HEK293 (cell line): Measurements from ENCODE around the gene MYO9B.

Source experiments
- KLF1 ChIP-seq: fragments of 450-650 bp; formaldehyde crosslinking; IDR thresholded peaks from 2 replicates; pipeline ENCODE4 v1.5.1; 2016; ENCODE audit warnings: missing biosample characterization, missing genetic modification characterization
- KLF9 ChIP-seq: fragments of 450-650 bp; formaldehyde crosslinking; IDR thresholded peaks from 2 replicates; pipeline ENCODE4 v1.5.1; 2016; ENCODE audit warnings: missing biosample characterization, missing genetic modification characterization, low read depth
- MZF1 ChIP-seq: fragments of 450-650 bp; formaldehyde crosslinking; IDR thresholded peaks from 2 replicates; pipeline ENCODE4 v1.5.1; 2017; ENCODE audit warnings: missing biosample characterization, missing genetic modification characterization, borderline replicate concordance
- ZFHX2 ChIP-seq: fragments of 450-650 bp; formaldehyde crosslinking; conservative IDR thresholded peaks from 2 replicates; pipeline ENCODE4 v1.5.1; 2016; ENCODE audit warnings: missing biosample characterization, missing genetic modification characterization
- ZNF221 ChIP-seq: fragments of 450-650 bp; formaldehyde crosslinking; IDR thresholded peaks from 2 replicates; pipeline ENCODE4 v1.5.1; 2017; ENCODE audit warnings: missing biosample characterization, missing genetic modification characterization, borderline replicate concordance
- ZNF23 ChIP-seq: fragments of 450-650 bp; formaldehyde crosslinking; IDR thresholded peaks from 2 replicates; pipeline ENCODE4 v1.5.1; 2016; ENCODE audit warnings: missing biosample characterization, missing genetic modification characterization, borderline replicate concordance
- ZNF24 ChIP-seq: fragments of 450-650 bp; formaldehyde crosslinking; IDR thresholded peaks from 2 replicates; pipeline ENCODE4 v1.5.1; 2016; ENCODE audit warnings: missing biosample characterization, missing genetic modification characterization
- ZNF324 ChIP-seq: fragments of 450-650 bp; formaldehyde crosslinking; IDR thresholded peaks from 2 replicates; pipeline ENCODE4 v1.5.1; 2016; ENCODE audit warnings: missing biosample characterization, missing genetic modification characterization
- ZNF341 ChIP-seq: fragments of 450-650 bp; formaldehyde crosslinking; IDR thresholded peaks from 2 replicates; pipeline ENCODE4; 2016; ENCODE audit warnings: low read depth, missing biosample characterization, missing genetic modification characterization
- ZNF48 ChIP-seq: fragments of 450-650 bp; formaldehyde crosslinking; IDR thresholded peaks from 2 replicates; pipeline ENCODE4 v1.5.1; 2016; ENCODE audit warnings: missing biosample characterization, missing genetic modification characterization
- ZNF549 ChIP-seq: fragments of 450-650 bp; IDR thresholded peaks from 2 replicates; pipeline ENCODE4 v1.5.1; 2018; ENCODE audit warnings: missing biosample characterization, missing genetic modification characterization, mild to moderate bottlenecking, inconsistent platforms, moderate library complexity
- ZNF600 ChIP-seq: fragments of 450-650 bp; formaldehyde crosslinking; IDR thresholded peaks from 2 replicates; pipeline ENCODE4 v1.5.1; 2016; ENCODE audit warnings: missing biosample characterization, missing genetic modification characterization
- ZNF654 ChIP-seq: fragments of 450-650 bp; formaldehyde crosslinking; IDR thresholded peaks from 2 replicates; pipeline ENCODE4 v1.5.1; 2016; ENCODE audit warnings: low read depth, missing biosample characterization, missing genetic modification characterization
- ZNF76 ChIP-seq: fragments of 450-650 bp; formaldehyde crosslinking; IDR thresholded peaks from 2 replicates; pipeline ENCODE4; 2016; ENCODE audit warnings: low read depth, missing biosample characterization, missing genetic modification characterization, borderline replicate concordance
- ZNF785 ChIP-seq: fragments of 450-650 bp; formaldehyde crosslinking; IDR thresholded peaks from 2 replicates; pipeline ENCODE4 v1.5.1; 2016; ENCODE audit warnings: missing biosample characterization, missing genetic modification characterization
- ZSCAN30 ChIP-seq: fragments of 450-650 bp; IDR thresholded peaks from 2 replicates; pipeline ENCODE4 v1.5.1; 2018; ENCODE audit warnings: missing biosample characterization, mild to moderate bottlenecking, missing genetic modification characterization, moderate library complexity
- TF ChIP-seq, protein P1 (sequence below): fragments of 450-650 bp; formaldehyde crosslinking; IDR thresholded peaks from 2 replicates; pipeline ENCODE4 v1.5.1; 2016; ENCODE audit warnings: missing biosample characterization, missing genetic modification characterization
- TF ChIP-seq, protein P2 (sequence below): fragments of 450-650 bp; formaldehyde crosslinking; IDR thresholded peaks from 2 replicates; pipeline ENCODE4 v1.5.1; 2016; ENCODE audit warnings: missing biosample characterization, missing genetic modification characterization
- TF ChIP-seq, protein P3 (sequence below): fragments of 450-650 bp; formaldehyde crosslinking; IDR thresholded peaks from 2 replicates; pipeline ENCODE4 v1.5.1; 2016; ENCODE audit warnings: missing biosample characterization, missing genetic modification characterization
- TF ChIP-seq, protein P4 (sequence below): fragments of 450-650 bp; formaldehyde crosslinking; IDR thresholded peaks from 2 replicates; pipeline ENCODE4 v1.5.0; 2017; ENCODE audit warnings: missing biosample characterization, missing genetic modification characterization, borderline replicate concordance
- TF ChIP-seq, protein P5 (sequence below): fragments of 450-650 bp; IDR thresholded peaks from 2 replicates; pipeline ENCODE4 v1.5.1; 2018; ENCODE audit warnings: missing biosample characterization, mild to moderate bottlenecking, missing genetic modification characterization
- TF ChIP-seq, protein P6 (sequence below): fragments of 450-650 bp; formaldehyde crosslinking; IDR thresholded peaks from 2 replicates; pipeline ENCODE4 v1.5.1; 2016; ENCODE audit warnings: missing biosample characterization, missing genetic modification characterization
- TF ChIP-seq, protein P7 (sequence below): fragments of 450-650 bp; formaldehyde crosslinking; IDR thresholded peaks from 2 replicates; pipeline ENCODE4 v1.5.1; 2016; ENCODE audit warnings: missing biosample characterization, missing genetic modification characterization
- TF ChIP-seq, protein P8 (sequence below): fragments of 450-650 bp; formaldehyde crosslinking; IDR thresholded peaks from 2 replicates; pipeline ENCODE4 v1.5.1; 2016; ENCODE audit warnings: missing biosample characterization, missing genetic modification characterization

The MYO9B gene

DNA sequence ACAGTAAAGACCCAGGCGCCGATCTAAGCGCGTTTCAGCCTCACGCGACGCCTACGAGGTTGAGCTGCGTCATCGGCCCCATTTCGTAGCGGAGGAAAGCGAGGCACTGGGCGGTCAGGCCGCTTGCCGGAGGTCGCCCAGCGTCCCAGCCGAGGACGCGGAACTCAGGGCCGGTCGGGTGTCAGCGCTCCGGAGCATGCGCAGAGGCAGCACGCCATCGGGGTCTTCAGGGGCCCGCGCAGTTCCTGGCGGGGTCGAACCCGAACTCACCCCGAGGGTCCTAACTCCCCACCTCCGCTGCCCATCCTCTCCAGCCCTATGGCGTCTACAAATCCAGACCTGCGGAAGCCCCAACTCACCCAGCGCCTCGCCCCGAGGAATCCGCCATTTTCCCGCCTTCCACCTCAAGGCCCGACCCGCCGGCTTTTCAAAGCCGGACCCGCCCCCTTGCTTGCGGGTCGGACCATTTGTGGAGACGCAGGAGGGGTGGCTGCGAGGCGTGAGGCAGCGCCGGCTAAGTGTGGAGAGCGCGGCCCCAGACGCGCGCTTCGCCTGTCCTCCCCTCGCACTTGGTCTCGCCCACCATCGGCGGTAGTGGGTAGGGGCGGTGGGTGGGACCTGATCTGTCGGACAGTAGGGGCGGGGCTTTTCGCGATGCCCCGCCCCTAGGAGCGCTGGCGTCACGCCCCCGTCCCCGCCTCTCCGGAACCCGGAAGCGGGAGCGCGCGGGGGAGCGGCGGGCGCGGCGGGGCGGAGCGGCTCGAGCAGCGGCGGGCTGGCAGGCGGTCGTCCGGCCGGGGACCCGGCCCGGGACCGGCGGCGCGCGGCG is at the start of gene MYO9B, which contains the start of gene HAUS8 (continued):
- TF ChIP-seq, protein P1, sequence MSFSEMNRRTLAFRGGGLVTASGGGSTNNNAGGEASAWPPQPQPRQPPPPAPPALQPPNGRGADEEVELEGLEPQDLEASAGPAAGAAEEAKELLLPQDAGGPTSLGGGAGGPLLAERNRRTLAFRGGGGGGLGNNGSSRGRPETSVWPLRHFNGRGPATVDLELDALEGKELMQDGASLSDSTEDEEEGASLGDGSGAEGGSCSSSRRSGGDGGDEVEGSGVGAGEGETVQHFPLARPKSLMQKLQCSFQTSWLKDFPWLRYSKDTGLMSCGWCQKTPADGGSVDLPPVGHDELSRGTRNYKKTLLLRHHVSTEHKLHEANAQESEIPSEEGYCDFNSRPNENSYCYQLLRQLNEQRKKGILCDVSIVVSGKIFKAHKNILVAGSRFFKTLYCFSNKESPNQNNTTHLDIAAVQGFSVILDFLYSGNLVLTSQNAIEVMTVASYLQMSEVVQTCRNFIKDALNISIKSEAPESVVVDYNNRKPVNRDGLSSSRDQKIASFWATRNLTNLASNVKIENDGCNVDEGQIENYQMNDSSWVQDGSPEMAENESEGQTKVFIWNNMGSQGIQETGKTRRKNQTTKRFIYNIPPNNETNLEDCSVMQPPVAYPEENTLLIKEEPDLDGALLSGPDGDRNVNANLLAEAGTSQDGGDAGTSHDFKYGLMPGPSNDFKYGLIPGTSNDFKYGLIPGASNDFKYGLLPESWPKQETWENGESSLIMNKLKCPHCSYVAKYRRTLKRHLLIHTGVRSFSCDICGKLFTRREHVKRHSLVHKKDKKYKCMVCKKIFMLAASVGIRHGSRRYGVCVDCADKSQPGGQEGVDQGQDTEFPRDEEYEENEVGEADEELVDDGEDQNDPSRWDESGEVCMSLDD (tag by site-specific recombination), result peak; percentile 92
- peak; percentile 62; the same call in 1 of the 2 replicates for TF ChIP-seq ZNF600 (tag by site-specific recombination)
- peak; percentile 81 for TF ChIP-seq ZNF76 (tag by site-specific recombination)
- TF ChIP-seq KLF1 (tag by site-specific recombination), result peak; percentile 78
- TF ChIP-seq ZFHX2 (tag by site-specific recombination), result peak; percentile 86
- peak; percentile 93 for TF ChIP-seq ZNF324 (tag by site-specific recombination)
- TF ChIP-seq ZNF549 (tag by site-specific recombination), result no peak
- peak; percentile 97 for TF ChIP-seq KLF9
- TF ChIP-seq, protein P2, sequence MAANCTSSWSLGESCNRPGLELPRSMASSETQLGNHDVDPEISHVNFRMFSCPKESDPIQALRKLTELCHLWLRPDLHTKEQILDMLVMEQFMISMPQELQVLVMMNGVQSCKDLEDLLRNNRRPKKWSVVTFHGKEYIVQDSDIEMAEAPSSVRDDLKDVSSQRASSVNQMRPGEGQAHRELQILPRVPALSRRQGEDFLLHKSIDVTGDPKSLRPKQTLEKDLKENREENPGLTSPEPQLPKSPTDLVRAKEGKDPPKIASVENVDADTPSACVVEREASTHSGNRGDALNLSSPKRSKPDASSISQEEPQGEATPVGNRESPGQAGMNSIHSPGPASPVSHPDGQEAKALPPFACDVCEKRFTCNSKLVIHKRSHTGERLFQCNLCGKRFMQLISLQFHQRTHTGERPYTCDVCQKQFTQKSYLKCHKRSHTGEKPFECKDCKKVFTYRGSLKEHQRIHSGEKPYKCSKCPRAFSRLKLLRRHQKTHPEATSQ (tag by site-specific recombination), result peak; percentile 32; the same call in 1 of the 2 replicates
- no peak for TF ChIP-seq ZNF23 (tag by site-specific recombination)
- peak; percentile 77 for TF ChIP-seq ZSCAN30 (tag by site-specific recombination)
- TF ChIP-seq ZNF221, result 0 out of 2 replicates have a peak, but pooled peaks have one; percentile 18
- no peak for TF ChIP-seq ZNF48 (tag by site-specific recombination)
- peak; percentile 83 for TF ChIP-seq ZNF24 (tag by site-specific recombination)
- TF ChIP-seq, protein P3, sequence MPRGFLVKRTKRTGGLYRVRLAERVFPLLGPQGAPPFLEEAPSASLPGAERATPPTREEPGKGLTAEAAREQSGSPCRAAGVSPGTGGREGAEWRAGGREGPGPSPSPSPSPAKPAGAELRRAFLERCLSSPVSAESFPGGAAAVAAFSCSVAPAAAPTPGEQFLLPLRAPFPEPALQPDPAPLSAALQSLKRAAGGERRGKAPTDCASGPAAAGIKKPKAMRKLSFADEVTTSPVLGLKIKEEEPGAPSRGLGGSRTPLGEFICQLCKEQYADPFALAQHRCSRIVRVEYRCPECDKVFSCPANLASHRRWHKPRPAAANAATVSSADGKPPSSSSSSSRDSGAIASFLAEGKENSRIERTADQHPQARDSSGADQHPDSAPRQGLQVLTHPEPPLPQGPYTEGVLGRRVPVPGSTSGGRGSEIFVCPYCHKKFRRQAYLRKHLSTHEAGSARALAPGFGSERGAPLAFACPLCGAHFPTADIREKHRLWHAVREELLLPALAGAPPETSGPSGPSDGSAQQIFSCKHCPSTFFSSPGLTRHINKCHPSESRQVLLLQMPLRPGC (tag by site-specific recombination), result peak; percentile 89
- TF ChIP-seq, protein P4, sequence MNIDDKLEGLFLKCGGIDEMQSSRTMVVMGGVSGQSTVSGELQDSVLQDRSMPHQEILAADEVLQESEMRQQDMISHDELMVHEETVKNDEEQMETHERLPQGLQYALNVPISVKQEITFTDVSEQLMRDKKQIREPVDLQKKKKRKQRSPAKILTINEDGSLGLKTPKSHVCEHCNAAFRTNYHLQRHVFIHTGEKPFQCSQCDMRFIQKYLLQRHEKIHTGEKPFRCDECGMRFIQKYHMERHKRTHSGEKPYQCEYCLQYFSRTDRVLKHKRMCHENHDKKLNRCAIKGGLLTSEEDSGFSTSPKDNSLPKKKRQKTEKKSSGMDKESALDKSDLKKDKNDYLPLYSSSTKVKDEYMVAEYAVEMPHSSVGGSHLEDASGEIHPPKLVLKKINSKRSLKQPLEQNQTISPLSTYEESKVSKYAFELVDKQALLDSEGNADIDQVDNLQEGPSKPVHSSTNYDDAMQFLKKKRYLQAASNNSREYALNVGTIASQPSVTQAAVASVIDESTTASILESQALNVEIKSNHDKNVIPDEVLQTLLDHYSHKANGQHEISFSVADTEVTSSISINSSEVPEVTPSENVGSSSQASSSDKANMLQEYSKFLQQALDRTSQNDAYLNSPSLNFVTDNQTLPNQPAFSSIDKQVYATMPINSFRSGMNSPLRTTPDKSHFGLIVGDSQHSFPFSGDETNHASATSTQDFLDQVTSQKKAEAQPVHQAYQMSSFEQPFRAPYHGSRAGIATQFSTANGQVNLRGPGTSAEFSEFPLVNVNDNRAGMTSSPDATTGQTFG, result no peak
- TF ChIP-seq, protein P5, sequence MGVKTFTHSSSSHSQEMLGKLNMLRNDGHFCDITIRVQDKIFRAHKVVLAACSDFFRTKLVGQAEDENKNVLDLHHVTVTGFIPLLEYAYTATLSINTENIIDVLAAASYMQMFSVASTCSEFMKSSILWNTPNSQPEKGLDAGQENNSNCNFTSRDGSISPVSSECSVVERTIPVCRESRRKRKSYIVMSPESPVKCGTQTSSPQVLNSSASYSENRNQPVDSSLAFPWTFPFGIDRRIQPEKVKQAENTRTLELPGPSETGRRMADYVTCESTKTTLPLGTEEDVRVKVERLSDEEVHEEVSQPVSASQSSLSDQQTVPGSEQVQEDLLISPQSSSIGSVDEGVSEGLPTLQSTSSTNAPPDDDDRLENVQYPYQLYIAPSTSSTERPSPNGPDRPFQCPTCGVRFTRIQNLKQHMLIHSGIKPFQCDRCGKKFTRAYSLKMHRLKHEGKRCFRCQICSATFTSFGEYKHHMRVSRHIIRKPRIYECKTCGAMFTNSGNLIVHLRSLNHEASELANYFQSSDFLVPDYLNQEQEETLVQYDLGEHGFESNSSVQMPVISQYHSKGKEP (tag by site-specific recombination), result no peak; the same call in 1 of the 2 replicates
- peak; percentile 20; the same call in 1 of the 2 replicates for TF ChIP-seq ZNF341 (tag by site-specific recombination)
- no peak for TF ChIP-seq MZF1 (tag by site-specific recombination)
- 0 out of 2 replicates have a peak, but pooled peaks have one; percentile 61 for TF ChIP-seq ZNF785 (tag by site-specific recombination)
- TF ChIP-seq, protein P6, sequence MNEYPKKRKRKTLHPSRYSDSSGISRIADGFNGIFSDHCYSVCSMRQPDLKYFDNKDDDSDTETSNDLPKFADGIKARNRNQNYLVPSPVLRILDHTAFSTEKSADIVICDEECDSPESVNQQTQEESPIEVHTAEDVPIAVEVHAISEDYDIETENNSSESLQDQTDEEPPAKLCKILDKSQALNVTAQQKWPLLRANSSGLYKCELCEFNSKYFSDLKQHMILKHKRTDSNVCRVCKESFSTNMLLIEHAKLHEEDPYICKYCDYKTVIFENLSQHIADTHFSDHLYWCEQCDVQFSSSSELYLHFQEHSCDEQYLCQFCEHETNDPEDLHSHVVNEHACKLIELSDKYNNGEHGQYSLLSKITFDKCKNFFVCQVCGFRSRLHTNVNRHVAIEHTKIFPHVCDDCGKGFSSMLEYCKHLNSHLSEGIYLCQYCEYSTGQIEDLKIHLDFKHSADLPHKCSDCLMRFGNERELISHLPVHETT (tag by site-specific recombination), result peak; percentile 89
- TF ChIP-seq, protein P7, sequence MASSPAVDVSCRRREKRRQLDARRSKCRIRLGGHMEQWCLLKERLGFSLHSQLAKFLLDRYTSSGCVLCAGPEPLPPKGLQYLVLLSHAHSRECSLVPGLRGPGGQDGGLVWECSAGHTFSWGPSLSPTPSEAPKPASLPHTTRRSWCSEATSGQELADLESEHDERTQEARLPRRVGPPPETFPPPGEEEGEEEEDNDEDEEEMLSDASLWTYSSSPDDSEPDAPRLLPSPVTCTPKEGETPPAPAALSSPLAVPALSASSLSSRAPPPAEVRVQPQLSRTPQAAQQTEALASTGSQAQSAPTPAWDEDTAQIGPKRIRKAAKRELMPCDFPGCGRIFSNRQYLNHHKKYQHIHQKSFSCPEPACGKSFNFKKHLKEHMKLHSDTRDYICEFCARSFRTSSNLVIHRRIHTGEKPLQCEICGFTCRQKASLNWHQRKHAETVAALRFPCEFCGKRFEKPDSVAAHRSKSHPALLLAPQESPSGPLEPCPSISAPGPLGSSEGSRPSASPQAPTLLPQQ (tag by site-specific recombination), result peak; percentile 80
- no peak for TF ChIP-seq ZNF654 (tag by site-specific recombination)
- TF ChIP-seq, protein P8, sequence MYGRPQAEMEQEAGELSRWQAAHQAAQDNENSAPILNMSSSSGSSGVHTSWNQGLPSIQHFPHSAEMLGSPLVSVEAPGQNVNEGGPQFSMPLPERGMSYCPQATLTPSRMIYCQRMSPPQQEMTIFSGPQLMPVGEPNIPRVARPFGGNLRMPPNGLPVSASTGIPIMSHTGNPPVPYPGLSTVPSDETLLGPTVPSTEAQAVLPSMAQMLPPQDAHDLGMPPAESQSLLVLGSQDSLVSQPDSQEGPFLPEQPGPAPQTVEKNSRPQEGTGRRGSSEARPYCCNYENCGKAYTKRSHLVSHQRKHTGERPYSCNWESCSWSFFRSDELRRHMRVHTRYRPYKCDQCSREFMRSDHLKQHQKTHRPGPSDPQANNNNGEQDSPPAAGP (tag by site-specific recombination), result peak; percentile 85
